ENCODE data around the gene ZNF516.

ZNF516 gene

GRCh38 chr18:76514573-76514972, 19.5 kb upstream of the ZNF516 start:
- in situ Hi-C loops (cut with MboI; ENCODE audit: low sequenced_read_pairs, unreplicated experiment), result no loop called here
- no peak for TF ChIP-seq CTCF (IDR thresholded peaks at IDR 0.05; ENCODE audit: borderline replicate concordance, control extremely low read depth, extremely low read depth, insufficient read depth, missing control alignments)
- no peak for DNase-seq (ENCODE audit: low spot score)

GRCh38 chr18:76507830-76508385, 12.9 kb upstream of the ZNF516 start:
- TF ChIP-seq CTCF (IDR thresholded peaks at IDR 0.05; ENCODE audit: borderline replicate concordance, control extremely low read depth, extremely low read depth, insufficient read depth, missing control alignments), result no peak
- DNase-seq (ENCODE audit: low spot score), result no peak
- in situ Hi-C loops (cut with MboI; ENCODE audit: low sequenced_read_pairs, unreplicated experiment), result no loop called here

- no peak for DNase-seq (ENCODE audit: low spot score)
- in situ Hi-C loops (cut with MboI; ENCODE audit: low sequenced_read_pairs, unreplicated experiment), result no loop called here
- TF ChIP-seq CTCF (IDR thresholded peaks at IDR 0.05; ENCODE audit: borderline replicate concordance, control extremely low read depth, extremely low read depth, insufficient read depth, missing control alignments), result no peak
Measured at GRCh38 chr18:76506974-76507764, 12.1 kb upstream of the ZNF516 start.

GRCh38 chr18:76506395-76506794, 11.4 kb upstream of the ZNF516 start:
- no peak for TF ChIP-seq CTCF (IDR thresholded peaks at IDR 0.05; ENCODE audit: borderline replicate concordance, control extremely low read depth, extremely low read depth, insufficient read depth, missing control alignments)
- no peak for DNase-seq (ENCODE audit: low spot score)
- in situ Hi-C loops (cut with MboI; ENCODE audit: low sequenced_read_pairs, unreplicated experiment), result no loop called here

GRCh38 chr18:76505614-76506013, 10.6 kb upstream of the ZNF516 start:
- no peak for DNase-seq (ENCODE audit: low spot score)
- TF ChIP-seq CTCF (IDR thresholded peaks at IDR 0.05; ENCODE audit: borderline replicate concordance, control extremely low read depth, extremely low read depth, insufficient read depth, missing control alignments), result no peak
- in situ Hi-C loops (cut with MboI; ENCODE audit: low sequenced_read_pairs, unreplicated experiment), result no loop called here

GRCh38 chr18:76504749-76505148, 9.7 kb upstream of the ZNF516 start:
- in situ Hi-C loops (cut with MboI; ENCODE audit: low sequenced_read_pairs, unreplicated experiment), result no loop called here
- no peak for DNase-seq (ENCODE audit: low spot score)
- TF ChIP-seq CTCF (IDR thresholded peaks at IDR 0.05; ENCODE audit: borderline replicate concordance, control extremely low read depth, extremely low read depth, insufficient read depth, missing control alignments), result no peak
